HCT116 (cell line): ENCODE measurements around the gene LEFTY2. TPM values are rescaled to one million over a fixed set of nuclear protein-coding genes. Genes with fewer than 3 reads are reported as not detected.

Experiments
- ATAC-seq: fragments of 200-7000 bp; cut with Tn5 transposase; 2 replicates; pipeline ENCODE4 v1.9.1; 2020; ENCODE audit warnings: mild to moderate bottlenecking, moderate library complexity
- BruUV-seq: library from RNA; stranded (reverse); fragments of 400-500 nt; replicated peaks from 2 replicates; lab custom pipeline; 2021; lab: Mats Ljungman, UMichigan
- CTCF ChIA-PET: fragments of 300-600 bp; sonication (Branson Sonifier 250); formaldehyde crosslinking; loops from one replicate; lab custom pipeline; 2021; ENCODE audit warnings: antibody characterized with exemption; lab: Charles Lee
- POLR2A ChIA-PET: fragments of 300-600, 350-600 bp; sonication (Branson Sonifier 250); formaldehyde crosslinking; loops from one replicate; lab custom pipeline; 2021; ENCODE audit warnings: antibody characterized with exemption; lab: Charles Lee
- RAD21 ChIA-PET, 2 experiments: fragments of 300-600 bp; sonication (Branson Sonifier 250); formaldehyde crosslinking; loops; one replicate each; lab custom pipeline; 2023; ENCODE audit warnings: low total read pairs in 2 of 2; ENCODE audit not compliant: uncharacterized antibody in 2 of 2, unreplicated experiment in 2 of 2, low non-redundant PET in 1 of 2; lab: Charles Lee
- DNase-seq: peaks from one replicate; pipeline ENCODE4 v3.0.0-alpha.2; 2010; ENCODE audit warnings: low read depth, low spot score
- H2AFZ ChIP-seq: fragments of 200-600 bp; shearing (Covaris generic), sonication (generic); 2 replicates; pipeline ENCODE4 v1.6.1; 2017; ENCODE audit warnings: low read depth, mixed run types, mixed read lengths, antibody characterized with exemption, low read length; ENCODE audit not compliant: poor library complexity, severe bottlenecking
- H3K27ac ChIP-seq: 2 replicates; pipeline ENCODE4 v1.5.1; 2012; ENCODE audit warnings: low read depth, low read length
- H3K27me3 ChIP-seq: fragments of 200-600 bp; sonication (generic); 2 replicates; pipeline ENCODE4 v1.6.1; 2016; ENCODE audit warnings: mixed run types, low read length, mixed read lengths; ENCODE audit not compliant: insufficient read depth
- H3K36me3 ChIP-seq, 2 experiments: fragments of 200-500 bp in 1 of 2; fragments of 200-600 bp in 1 of 2; sonication (Bioruptor generic) in 1 of 2; sonication (generic) in 1 of 2; 2 replicates each; pipeline versions ENCODE4 v1.5.1 to v1.6.1; 2014 to 2016; ENCODE audit warnings: low read length in 2 of 2, inconsistent platforms in 1 of 2, mixed read lengths in 1 of 2, mixed run types in 1 of 2; ENCODE audit not compliant: insufficient read depth in 2 of 2, control insufficient read depth in 1 of 2
- H3K4me1 ChIP-seq, 2 experiments: fragments of 200-600 bp in 1 of 2; sonication (generic) in 1 of 2; 2 replicates each; pipeline versions ENCODE4 v1.5.1 to v1.6.1; 2012 to 2017; ENCODE audit warnings: low read length in 2 of 2, inconsistent platforms in 1 of 2, mild to moderate bottlenecking in 1 of 2, mixed read lengths in 1 of 2, mixed run types in 1 of 2, moderate library complexity in 1 of 2; ENCODE audit not compliant: insufficient read depth in 2 of 2, control insufficient read depth in 1 of 2
- H3K4me2 ChIP-seq: fragments of 200-600 bp; sonication (generic); 2 replicates; pipeline ENCODE4 v1.6.1; 2017; ENCODE audit warnings: mixed run types, low read length, mixed read lengths
- H3K4me3 ChIP-seq, 2 experiments: fragments of 200-600 bp in 1 of 2; sonication (generic) in 1 of 2; replicated peaks in 1 of 2; 2 replicates each; pipeline ENCODE4 v1.5.1; 2011 to 2016; ENCODE audit warnings: low read length in 2 of 2, control low read depth in 1 of 2, low read depth in 1 of 2, mild to moderate bottlenecking in 1 of 2, mixed read lengths in 1 of 2, mixed run types in 1 of 2
- H3K79me2 ChIP-seq: fragments of 200-600 bp; sonication (generic); 2 replicates; pipeline ENCODE4 v1.6.1; 2017; ENCODE audit warnings: mild to moderate bottlenecking, mixed run types, low read length, moderate library complexity, mixed read lengths; ENCODE audit not compliant: insufficient read depth
- H3K9ac ChIP-seq: fragments of 200-600 bp; sonication (generic); 2 replicates; pipeline ENCODE4 v1.6.1; 2016; ENCODE audit warnings: low read length, mixed read lengths
- H3K9me2 ChIP-seq: fragments of 200-600 bp; sonication (generic), shearing (Covaris generic); 2 replicates; pipeline ENCODE4 v1.6.1; 2017; ENCODE audit warnings: mixed run types, mild to moderate bottlenecking, moderate library complexity; ENCODE audit not compliant: insufficient read depth
- H3K9me3 ChIP-seq, 2 experiments: fragments of 200-500 bp in 1 of 2; fragments of 200-600 bp in 1 of 2; sonication (Bioruptor generic) in 1 of 2; sonication (generic) in 1 of 2; 2 replicates each; pipeline ENCODE4 v1.6.1; 2014 to 2017; ENCODE audit warnings: low read length in 2 of 2, mixed read lengths in 2 of 2, inconsistent platforms in 1 of 2, low read depth in 1 of 2, mild to moderate bottlenecking in 1 of 2, mixed run types in 1 of 2, moderate library complexity in 1 of 2; ENCODE audit not compliant: control insufficient read depth in 1 of 2, insufficient read depth in 1 of 2
- H4K20me1 ChIP-seq: fragments of 200-600 bp; sonication (generic), shearing (Covaris generic); 2 replicates; pipeline ENCODE4 v1.6.1; 2017; ENCODE audit warnings: mixed run types, mild to moderate bottlenecking, moderate library complexity; ENCODE audit not compliant: insufficient read depth
- CBX3 ChIP-seq: IDR thresholded peaks from 2 replicates; pipeline ENCODE4 v1.6.1; 2012; ENCODE audit warnings: low read depth
- EGR1 ChIP-seq: IDR thresholded peaks from 2 replicates; pipeline ENCODE4 v1.6.1; 2012; ENCODE audit warnings: low read depth
- EZH2 ChIP-seq: fragments of 200-600 bp; sonication (generic); IDR thresholded peaks from 2 replicates; pipeline ENCODE4 v1.6.1; 2017; ENCODE audit warnings: antibody characterized with exemption, mixed run types
- EZH2phosphoT487 ChIP-seq: fragments of 200-600 bp; IDR thresholded peaks from 2 replicates; pipeline ENCODE4 v1.6.1; 2018; ENCODE audit warnings: antibody characterized with exemption, borderline replicate concordance
- JUND ChIP-seq: IDR thresholded peaks from 2 replicates; pipeline ENCODE4 v1.6.1; 2012
- POLR2A ChIP-seq: IDR thresholded peaks from 2 replicates; pipeline ENCODE4 v1.7.0; 2011; ENCODE audit warnings: borderline replicate concordance; ENCODE audit not compliant: insufficient read depth, insufficient read length; ENCODE audit errors: extremely low read depth
- POLR2AphosphoS5 ChIP-seq: IDR thresholded peaks from 2 replicates; pipeline ENCODE4 v1.6.1; 2011; ENCODE audit warnings: mild to moderate bottlenecking, low read depth, low read length, moderate library complexity
- RAD21 ChIP-seq: IDR thresholded peaks from 2 replicates; pipeline ENCODE4 v1.6.1; 2012; ENCODE audit warnings: low read depth, mild to moderate bottlenecking
- SP1 ChIP-seq: IDR thresholded peaks from 2 replicates; pipeline ENCODE4 v1.6.1; 2012; ENCODE audit warnings: low read depth
- TCF7L2 ChIP-seq: IDR thresholded peaks from 2 replicates; pipeline ENCODE4 v1.7.0; 2011; ENCODE audit warnings: borderline replicate concordance, inconsistent platforms; ENCODE audit not compliant: insufficient read depth, insufficient read length; ENCODE audit errors: extremely low read depth
- YY1 ChIP-seq: IDR thresholded peaks from 2 replicates; pipeline ENCODE4 v1.6.1; 2011; ENCODE audit warnings: low read length, low read depth, moderate library complexity, mild to moderate bottlenecking; ENCODE audit not compliant: insufficient replicate concordance; ENCODE audit errors: extremely low read depth
- intact Hi-C: fragments of 100-400 bp; cut with micrococcal nuclease; formaldehyde crosslinking; loops from 2 replicates; pipeline ENCODE4 v1.10.0; 2022
- total RNA-seq: library from RNA; stranded (reverse); gene quantifications from one replicate; pipeline ENCODE4 v1.2.1, GENCODE V29; 2021; ENCODE audit not compliant: unreplicated experiment
- TF ChIP-seq, protein P1 (sequence below), 3 experiments: fragments of 200-600 bp in 1 of 3; sonication (generic) in 1 of 3; IDR thresholded peaks in 2 of 3; conservative IDR thresholded peaks in 1 of 3; 2 replicates each; pipeline ENCODE4 v1.5.1; 2012 to 2017; ENCODE audit warnings: low read depth in 2 of 3, low read length in 2 of 3, antibody characterized with exemption in 1 of 3, borderline replicate concordance in 1 of 3, control low read depth in 1 of 3, mild to moderate bottlenecking in 1 of 3, mixed read lengths in 1 of 3, mixed run types in 1 of 3, moderate library complexity in 1 of 3; ENCODE audit not compliant: insufficient read depth in 1 of 3
- TF ChIP-seq, protein P2 (sequence below): IDR thresholded peaks from 2 replicates; pipeline ENCODE4 v1.6.1; 2011; ENCODE audit warnings: mild to moderate bottlenecking, low read length, moderate library complexity; ENCODE audit not compliant: insufficient replicate concordance; ENCODE audit errors: extremely low read depth

Gene LEFTY2
- total RNA-seq, 1 experiment from 2014 or later, result not detected

DNA sequence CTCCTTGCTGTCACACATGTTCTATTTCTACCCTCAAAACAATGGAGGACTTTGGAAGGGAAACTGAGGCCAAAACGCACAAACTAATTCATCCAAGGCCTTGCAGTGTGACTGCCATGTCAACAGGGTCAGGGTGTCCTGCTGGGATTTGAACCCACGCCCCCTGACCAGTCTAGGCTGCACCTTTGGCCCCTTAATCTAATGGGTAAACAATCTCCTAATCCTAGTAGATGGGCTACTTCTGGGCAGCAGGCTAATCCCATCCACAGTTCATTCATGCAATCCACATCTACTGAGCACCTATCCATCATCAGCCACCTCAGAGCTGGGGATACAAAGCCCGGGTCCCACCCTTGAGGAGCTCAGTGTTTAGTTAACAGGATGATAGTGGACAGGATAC lies 17.0 kb upstream of the LEFTY2 start (continued):
- TF ChIP-seq JUND (no peak), RAD21 (no peak), SP1 (no peak), EZH2phosphoT487 (no peak), TCF7L2 (no peak), POLR2A (no peak), CBX3 (no peak)

- no peaks in the 10 kb centered on the region for H3K79me2 ChIP-seq
- H3K4me2 ChIP-seq, result no peak overlapping the region
- POLR2A ChIA-PET, result no interaction called here
- no peak overlapping the region for H2AFZ ChIP-seq
- H3K9me3 ChIP-seq, result no peaks in the 10 kb centered on the region
- no peaks in the 10 kb centered on the region for H3K9me2 ChIP-seq
- TF ChIP-seq JUND (no peak), YY1 (no peak), POLR2A (no peak), POLR2AphosphoS5 (no peak), CBX3 (no peak), EZH2 (no peak), EGR1 (no peak)
- TF ChIP-seq, protein P1, sequence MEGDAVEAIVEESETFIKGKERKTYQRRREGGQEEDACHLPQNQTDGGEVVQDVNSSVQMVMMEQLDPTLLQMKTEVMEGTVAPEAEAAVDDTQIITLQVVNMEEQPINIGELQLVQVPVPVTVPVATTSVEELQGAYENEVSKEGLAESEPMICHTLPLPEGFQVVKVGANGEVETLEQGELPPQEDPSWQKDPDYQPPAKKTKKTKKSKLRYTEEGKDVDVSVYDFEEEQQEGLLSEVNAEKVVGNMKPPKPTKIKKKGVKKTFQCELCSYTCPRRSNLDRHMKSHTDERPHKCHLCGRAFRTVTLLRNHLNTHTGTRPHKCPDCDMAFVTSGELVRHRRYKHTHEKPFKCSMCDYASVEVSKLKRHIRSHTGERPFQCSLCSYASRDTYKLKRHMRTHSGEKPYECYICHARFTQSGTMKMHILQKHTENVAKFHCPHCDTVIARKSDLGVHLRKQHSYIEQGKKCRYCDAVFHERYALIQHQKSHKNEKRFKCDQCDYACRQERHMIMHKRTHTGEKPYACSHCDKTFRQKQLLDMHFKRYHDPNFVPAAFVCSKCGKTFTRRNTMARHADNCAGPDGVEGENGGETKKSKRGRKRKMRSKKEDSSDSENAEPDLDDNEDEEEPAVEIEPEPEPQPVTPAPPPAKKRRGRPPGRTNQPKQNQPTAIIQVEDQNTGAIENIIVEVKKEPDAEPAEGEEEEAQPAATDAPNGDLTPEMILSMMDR (IDR thresholded peaks at IDR 0.05 in 2 of 3, conservative IDR thresholded peaks at IDR 0.05 in 1 of 3; ENCODE audit: borderline replicate concordance in 1 of 3, insufficient read depth in 1 of 3, low read depth in 2 of 3, low read length in 2 of 3), result no peak
- TF ChIP-seq, protein P2, sequence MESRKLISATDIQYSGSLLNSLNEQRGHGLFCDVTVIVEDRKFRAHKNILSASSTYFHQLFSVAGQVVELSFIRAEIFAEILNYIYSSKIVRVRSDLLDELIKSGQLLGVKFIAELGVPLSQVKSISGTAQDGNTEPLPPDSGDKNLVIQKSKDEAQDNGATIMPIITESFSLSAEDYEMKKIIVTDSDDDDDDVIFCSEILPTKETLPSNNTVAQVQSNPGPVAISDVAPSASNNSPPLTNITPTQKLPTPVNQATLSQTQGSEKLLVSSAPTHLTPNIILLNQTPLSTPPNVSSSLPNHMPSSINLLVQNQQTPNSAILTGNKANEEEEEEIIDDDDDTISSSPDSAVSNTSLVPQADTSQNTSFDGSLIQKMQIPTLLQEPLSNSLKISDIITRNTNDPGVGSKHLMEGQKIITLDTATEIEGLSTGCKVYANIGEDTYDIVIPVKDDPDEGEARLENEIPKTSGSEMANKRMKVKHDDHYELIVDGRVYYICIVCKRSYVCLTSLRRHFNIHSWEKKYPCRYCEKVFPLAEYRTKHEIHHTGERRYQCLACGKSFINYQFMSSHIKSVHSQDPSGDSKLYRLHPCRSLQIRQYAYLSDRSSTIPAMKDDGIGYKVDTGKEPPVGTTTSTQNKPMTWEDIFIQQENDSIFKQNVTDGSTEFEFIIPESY, result no peak
- TF ChIP-seq, all 23 proteins: peak for 0
- no peaks in the 10 kb centered on the region for H3K36me3 ChIP-seq
- H3K4me1 ChIP-seq, result peaks cover 3% of the 10 kb centered on the region in 2 experiments; a peak in 1 of 4 replicates
- no peak overlapping the region for H3K9ac ChIP-seq
- no peaks in the 10 kb centered on the region for H4K20me1 ChIP-seq
- H3K27ac ChIP-seq, result no peak overlapping the region
- H3K27me3 ChIP-seq, result no peaks in the 10 kb centered on the region
- no peak for ATAC-seq
- ChIA-PET RAD21 (no interaction called here), CTCF (interaction anchor here (1.0 kb wide), 1 partner anchor 8 kb away, joined by 4 read pairs; no protein-coding TSS in a partner anchor)
- no TSS peak for BruUV-seq
- no peak overlapping the region for H3K4me3 ChIP-seq
- intact Hi-C loops, result no loop called here
- no peak for DNase-seq
Observed at GRCh38 chr1:225954753-225955152, 13.7 kb upstream of the LEFTY2 start.
